AG04450 (cell line): ENCODE data around the gene IRF1. TPM values are rescaled to one million over a fixed set of nuclear protein-coding genes. Genes with fewer than 3 reads are reported as not detected.

Source experiments
- CTCF ChIA-PET: fragments of 300-600, 350-600 bp; formaldehyde crosslinking; extraction: SDS; loops from one replicate; lab custom pipeline; 2022; ENCODE audit warnings: antibody characterized with exemption, inconsistent platforms; lab: Charles Lee
- POLR2A ChIA-PET: fragments of 350-600 bp; formaldehyde crosslinking; extraction: SDS; loops from one replicate; lab custom pipeline; 2021; ENCODE audit warnings: antibody characterized with exemption, inconsistent platforms; lab: Yijun Ruan, JAX
- DNase-seq: peaks from one replicate; pipeline ENCODE4 v3.0.0-alpha.2; 2011; ENCODE audit warnings: low read depth, low spot score
- H3K27ac ChIP-seq: one replicate; pipeline ENCODE4 v1.5.1; 2012; ENCODE audit warnings: low read depth, low read length, control low read depth
- H3K27me3 ChIP-seq: one replicate; pipeline ENCODE4 v1.6.0; 2012; ENCODE audit warnings: low read length; ENCODE audit not compliant: control insufficient read depth, insufficient read depth
- H3K4me3 ChIP-seq: 2 replicates; pipeline ENCODE4 v1.5.1; 2011; ENCODE audit warnings: mild to moderate bottlenecking, low read depth, low read length, control low read depth
- H3K9me3 ChIP-seq: 2 replicates; pipeline ENCODE4 v1.5.1; 2012; ENCODE audit warnings: low read length; ENCODE audit not compliant: control insufficient read depth, insufficient read depth
- CTCF ChIP-seq: IDR thresholded peaks from 2 replicates; pipeline ENCODE4 v1.5.1; 2011; ENCODE audit warnings: low read depth, low read length, control low read depth, inconsistent platforms
- polyA plus RNA-seq: library from polyadenylated mRNA; depleted of rRNA; stranded (reverse); fragments of >200 nt; gene quantifications from 2 replicates; pipeline ENCODE4 v1.2.3, GENCODE V29; 2011

IRF1 gene
- polyA plus RNA-seq, 1 experiment, result 22.6 TPM

GRCh38 chr5:132528866-132529634 is 38.5 kb upstream of the IRF1 start:
- no peak overlapping the region for H3K27ac ChIP-seq
- POLR2A ChIA-PET, result no interaction called here
- TF ChIP-seq CTCF, result no peak
- H3K4me3 ChIP-seq, result no peak overlapping the region
- CTCF ChIA-PET, result interaction anchor here (2.1 to 4.3 kb wide), 2 partner anchors 21 to 142 kb away, joined by 8 to 32 read pairs; no protein-coding TSS in a partner anchor
- H3K9me3 ChIP-seq, result no peaks in the 10 kb centered on the region
- H3K27me3 ChIP-seq, result peaks cover 18% of the 10 kb centered on the region
- no peak for DNase-seq

GRCh38 chr5:132528021-132528420 is 37.4 kb upstream of the IRF1 start:
- peaks cover 18% of the 10 kb centered on the region for H3K27me3 ChIP-seq
- POLR2A ChIA-PET, result no interaction called here

GRCh38 chr5:132526974-132527564 is 36.5 kb upstream of the IRF1 start:
- ChIA-PET POLR2A (interaction anchor here (0.5 kb wide), 1 partner anchor 314 kb away, joined by 3 read pairs; no protein-coding TSS in a partner anchor), CTCF (interaction anchor here (0.7 to 4.3 kb wide), 31 partner anchors 10 to 356 kb away, joined by 3 to 32 read pairs (median 4); partner anchors contain the start of gene IL5)
- H3K27me3 ChIP-seq, result peaks cover 17% of the 10 kb centered on the region
- no peak overlapping the region for H3K4me3 ChIP-seq
- no peak for DNase-seq
- H3K9me3 ChIP-seq, result no peaks in the 10 kb centered on the region
- no peak overlapping the region for H3K27ac ChIP-seq
- TF ChIP-seq CTCF, result no peak

More at GRCh38 chr5:132528021-132528420, 37.4 kb upstream of the IRF1 start:
- no peak for DNase-seq
- CTCF ChIA-PET, result interaction anchor here (0.8 to 4.3 kb wide), 12 partner anchors 17 to 336 kb away, joined by 3 to 32 read pairs (median 5); no protein-coding TSS in a partner anchor
- H3K9me3 ChIP-seq, result no peaks in the 10 kb centered on the region
- no peak overlapping the region for H3K27ac ChIP-seq
- H3K4me3 ChIP-seq, result no peak overlapping the region
- no peak for TF ChIP-seq CTCF

DNA sequence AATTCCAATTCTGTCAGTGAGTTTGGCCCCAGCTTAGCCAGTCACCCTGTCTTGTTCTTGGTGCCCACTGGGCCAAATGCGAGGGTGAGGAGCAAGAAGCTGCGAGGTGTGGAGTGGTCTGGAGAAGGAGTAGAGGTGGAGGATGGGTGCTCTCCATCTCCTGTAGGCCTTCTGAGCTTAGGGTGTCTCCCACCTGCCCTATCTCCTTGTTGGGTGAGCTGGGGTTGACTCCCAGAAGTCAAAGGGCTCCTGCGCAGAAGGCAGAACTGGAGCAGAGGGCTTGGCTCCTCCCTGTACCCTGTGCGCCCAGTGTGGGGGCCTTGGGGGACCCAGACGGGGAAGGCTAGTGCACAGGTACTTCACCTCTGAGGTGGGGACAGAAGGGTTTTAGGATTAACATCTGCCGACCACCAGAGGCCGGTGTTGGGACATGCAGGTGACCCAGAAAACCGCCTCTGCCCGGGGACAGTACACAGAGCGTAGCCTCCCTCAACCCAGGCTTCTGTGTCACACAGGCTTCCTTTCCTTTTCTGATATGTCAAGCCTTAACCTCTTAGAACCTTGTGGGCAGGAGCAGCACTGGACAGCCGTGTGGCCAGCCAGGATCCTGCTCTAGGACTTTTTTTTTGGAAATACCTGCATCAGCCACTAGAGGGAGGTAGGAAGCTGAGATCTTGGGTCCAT is 35.9 kb upstream of the IRF1 start:
- TF ChIP-seq CTCF, result peak; percentile 85
- H3K27ac ChIP-seq, result no peak overlapping the region
- ChIA-PET POLR2A (interaction anchor here (0.5 kb wide), 1 partner anchor 314 kb away, joined by 3 read pairs; no protein-coding TSS in a partner anchor), CTCF (interaction anchor here (0.6 to 4.3 kb wide), 33 partner anchors 10 to 1482 kb away, joined by 3 to 32 read pairs (median 5); partner anchors contain the start of gene IL5)
- H3K9me3 ChIP-seq, result no peaks in the 10 kb centered on the region
- H3K4me3 ChIP-seq, result peak overlapping the region; percentile 20; the same call in 1 of the 2 replicates
- H3K27me3 ChIP-seq, result peaks cover 10% of the 10 kb centered on the region
- DNase-seq, result no peak
